ENCODE measurements around the gene MBLAC2. TPM values are rescaled to one million over a fixed set of nuclear protein-coding genes. Genes with fewer than 3 reads are reported as not detected.

Gene MBLAC2
- total RNA-seq, 1 experiment from 2014 or later, result 2.5 TPM

DNA sequence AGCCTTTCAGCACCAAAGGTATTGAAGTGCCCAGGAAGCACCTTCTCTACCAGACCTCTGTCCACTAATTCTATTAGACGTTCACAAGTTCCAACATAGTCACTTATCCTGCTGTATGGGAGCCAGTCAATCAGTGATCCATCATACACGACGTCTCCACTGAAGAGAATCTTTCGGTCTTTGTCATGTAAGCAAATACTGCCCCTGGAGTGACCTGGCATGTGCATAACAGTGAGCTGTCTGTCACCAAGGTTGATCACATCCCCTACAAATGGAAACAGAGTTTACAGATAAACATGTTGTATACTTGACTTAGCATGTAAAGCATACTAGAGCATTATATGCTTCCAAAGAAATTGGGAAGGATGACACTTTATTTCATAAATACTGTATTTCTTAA is 13.3 kb downstream of the MBLAC2 start:
- DNase-seq (ENCODE audit: low read depth), result no peak

DNA sequence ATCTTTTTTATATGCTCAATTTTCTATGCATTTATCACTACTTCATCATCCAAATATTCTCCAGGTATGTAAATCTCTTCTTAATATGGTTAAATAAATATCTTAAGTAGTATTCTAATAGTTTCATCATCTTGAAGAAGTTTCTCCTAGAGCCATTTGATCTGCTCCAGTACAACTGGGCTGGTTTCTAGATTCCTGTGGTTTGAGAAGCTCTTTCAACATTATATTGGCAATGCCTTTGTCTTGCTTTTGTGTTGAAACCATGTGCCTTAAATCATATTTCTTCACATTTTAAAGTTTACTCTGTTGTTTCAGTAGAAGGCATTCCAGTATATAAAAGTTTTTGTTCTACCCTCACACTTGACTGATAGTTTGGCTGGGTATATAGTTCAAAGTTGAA is 27.6 kb downstream of the MBLAC2 start:
- DNase-seq (ENCODE audit: low read depth), result no peak

DNA sequence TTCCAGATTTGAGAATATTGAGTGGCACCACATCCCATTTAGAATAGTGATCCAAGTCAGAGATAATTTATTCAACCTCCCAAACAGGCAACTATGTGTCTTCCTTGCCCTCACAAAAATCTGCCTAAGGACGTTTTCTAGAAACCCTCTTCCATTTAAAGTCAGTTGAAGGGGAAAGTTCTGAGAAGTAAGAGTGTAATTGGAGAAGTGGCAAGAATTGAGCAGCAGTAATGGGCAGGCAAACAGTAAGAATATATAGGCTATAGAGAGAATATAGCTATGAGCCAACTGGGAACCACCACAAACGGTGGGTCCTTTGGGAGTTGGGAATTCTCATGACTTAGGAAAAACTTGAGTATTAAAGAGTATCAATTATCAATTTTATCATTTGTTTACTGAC is 33.9 kb downstream of the MBLAC2 start:
- DNase-seq (ENCODE audit: low read depth), result no peak

DNA sequence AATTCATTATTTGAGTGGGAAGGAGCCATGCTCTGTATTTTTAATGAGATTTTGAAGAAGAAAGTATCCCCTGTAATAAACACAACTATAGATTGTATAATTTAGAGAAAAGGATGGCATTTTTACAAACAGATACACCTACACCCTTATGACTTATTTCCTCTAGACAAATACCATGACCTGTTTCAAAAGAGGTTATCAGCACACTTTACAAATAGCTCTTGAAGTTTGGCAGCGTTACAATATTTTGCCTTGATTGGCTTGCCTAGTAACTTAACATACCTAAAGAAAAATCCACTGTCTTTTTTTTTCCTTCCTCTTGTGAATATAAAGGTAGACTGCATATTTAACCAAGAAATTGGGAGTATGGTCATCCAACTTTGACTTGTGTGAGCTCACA is 36.5 kb downstream of the MBLAC2 start:
- peak; percentile 3 for DNase-seq (ENCODE audit: low read depth)

DNA sequence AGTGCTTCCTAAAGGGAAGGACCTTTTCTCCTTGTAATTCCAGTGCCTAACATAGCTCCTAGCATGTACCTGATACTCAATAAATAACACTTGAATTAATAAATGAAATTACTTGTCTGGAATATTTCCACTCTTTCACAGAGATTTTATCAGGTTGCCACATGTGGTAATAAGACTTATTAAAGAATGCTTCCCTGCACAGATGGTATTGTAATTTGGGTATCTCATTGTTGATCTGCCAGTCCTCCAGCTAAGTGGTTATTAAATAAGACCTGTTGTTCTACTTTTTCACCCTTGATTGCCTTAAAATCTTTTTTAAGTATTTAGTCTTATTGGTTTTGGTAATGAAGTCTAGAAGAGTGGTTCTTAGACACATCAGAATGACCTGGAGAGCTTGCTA is 36.9 kb downstream of the MBLAC2 start:
- no peak for DNase-seq (ENCODE audit: low read depth)

DNA sequence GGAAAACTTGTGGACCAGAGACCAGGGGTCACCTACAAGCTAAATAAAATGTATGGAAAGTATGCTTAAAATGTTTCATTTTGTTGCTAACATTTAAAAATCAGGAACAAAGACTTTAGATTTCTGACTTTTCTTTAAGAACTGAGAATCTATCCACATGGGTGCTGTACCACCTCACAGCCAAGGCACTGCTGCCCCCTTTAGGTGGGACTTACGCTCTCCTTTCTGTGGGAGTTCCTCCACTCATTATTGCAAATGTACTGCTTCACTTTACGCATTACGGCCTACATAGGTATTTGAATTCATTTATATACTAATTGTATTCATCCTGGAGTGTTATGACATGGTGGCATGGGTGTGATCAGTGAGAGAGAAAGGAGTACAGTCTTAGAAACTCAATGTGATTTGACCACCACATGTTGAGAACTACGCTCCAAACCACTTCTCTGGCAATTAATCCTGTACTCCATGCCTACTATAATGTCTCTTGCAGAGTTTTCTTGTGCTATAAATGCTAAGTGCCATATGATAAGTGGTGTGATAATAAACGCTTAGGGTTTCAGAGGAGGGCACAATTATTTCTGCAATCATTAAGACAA is 40.4 kb downstream of the MBLAC2 start:
- DNase-seq (ENCODE audit: low read depth), result peak; percentile 35

DNA sequence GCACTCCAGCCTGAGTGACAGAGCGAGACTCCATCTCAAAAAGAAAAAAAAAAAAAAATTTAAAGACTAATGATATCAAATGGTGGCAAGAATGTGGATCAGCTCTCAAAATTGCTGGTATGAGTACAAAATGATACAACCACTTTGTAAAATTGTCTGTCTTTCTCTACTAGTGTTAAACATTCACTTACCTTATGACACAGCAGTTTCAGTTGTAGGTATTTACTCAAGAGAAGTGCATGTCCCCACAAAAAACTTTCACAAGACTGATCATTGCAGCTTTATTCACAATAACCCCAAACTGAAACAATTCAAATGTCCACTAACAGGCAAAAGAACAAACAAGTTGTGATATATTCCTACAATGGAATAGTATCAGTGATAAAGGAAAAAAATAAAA is 50.3 kb downstream of the MBLAC2 start:
- no peak for DNase-seq (ENCODE audit: low read depth)

DNA sequence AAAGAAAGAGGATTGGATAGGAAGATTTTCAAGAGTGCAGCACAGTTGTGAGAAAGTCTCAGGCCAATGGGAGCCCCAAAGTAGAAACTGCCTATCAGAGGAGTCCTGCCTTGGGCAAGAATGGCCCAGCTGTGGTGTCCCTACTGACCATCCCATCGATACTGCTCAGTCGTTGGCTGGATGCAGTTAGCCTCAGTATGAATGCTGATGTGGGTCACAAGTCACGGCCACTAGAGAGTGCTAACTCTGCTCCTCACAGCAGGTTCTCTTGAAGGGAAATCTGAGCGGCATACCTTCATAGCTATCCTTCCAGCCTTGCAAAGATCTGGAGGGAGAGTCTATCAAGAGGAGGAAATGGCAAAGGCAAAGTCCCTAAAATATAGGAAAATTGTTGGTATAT is 53.4 kb downstream of the MBLAC2 start:
- DNase-seq (ENCODE audit: low read depth), result peak; percentile 11

DNA sequence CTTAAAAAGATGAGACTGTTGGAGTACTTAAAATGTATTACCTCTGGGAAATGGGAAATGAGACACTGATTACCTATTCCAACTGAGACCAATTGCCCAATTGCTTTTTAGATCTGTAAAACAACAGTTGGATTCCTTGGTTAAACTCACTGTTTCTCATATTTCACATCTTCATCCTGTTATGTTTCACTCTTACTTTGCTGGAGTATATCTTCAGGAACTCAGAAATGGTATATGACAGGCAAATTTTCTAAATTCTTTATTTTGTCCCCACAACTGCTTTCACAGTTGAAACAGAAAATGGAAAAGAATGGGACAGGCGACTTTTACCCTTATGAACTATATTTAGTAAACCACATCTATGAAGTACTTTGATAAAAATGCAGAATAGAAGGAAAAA is 56.4 kb downstream of the MBLAC2 start:
- no peak for DNase-seq (ENCODE audit: low read depth)

DNA sequence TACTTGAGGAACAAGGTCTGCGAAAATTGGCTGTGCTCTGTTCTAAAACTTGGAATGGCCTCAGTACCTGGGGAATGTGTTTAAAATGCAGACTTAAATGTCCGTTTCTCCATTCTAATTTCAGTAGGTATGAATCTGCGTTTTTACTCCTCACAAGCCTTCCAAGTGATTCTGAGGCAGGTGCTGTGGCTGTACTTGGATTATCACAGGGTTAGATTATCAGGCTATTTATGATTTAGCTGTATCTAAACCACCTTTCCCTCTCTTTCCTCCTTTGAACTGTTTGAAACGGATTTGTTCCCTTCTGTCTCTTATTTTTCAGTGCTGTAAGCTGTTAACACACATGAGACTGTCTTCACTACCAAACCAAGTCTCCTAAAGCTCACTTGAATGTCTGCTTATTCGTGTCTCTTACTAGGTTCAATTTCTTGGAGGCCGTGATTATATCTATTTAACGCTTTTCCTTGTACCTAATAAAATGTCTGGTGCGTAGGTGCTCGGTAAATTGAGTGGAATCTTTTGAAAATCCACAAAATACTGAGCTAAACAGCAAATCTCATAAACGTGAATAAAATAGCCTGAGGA is 64.3 kb downstream of the MBLAC2 start:
- DNase-seq (ENCODE audit: low read depth), result no peak

DNA sequence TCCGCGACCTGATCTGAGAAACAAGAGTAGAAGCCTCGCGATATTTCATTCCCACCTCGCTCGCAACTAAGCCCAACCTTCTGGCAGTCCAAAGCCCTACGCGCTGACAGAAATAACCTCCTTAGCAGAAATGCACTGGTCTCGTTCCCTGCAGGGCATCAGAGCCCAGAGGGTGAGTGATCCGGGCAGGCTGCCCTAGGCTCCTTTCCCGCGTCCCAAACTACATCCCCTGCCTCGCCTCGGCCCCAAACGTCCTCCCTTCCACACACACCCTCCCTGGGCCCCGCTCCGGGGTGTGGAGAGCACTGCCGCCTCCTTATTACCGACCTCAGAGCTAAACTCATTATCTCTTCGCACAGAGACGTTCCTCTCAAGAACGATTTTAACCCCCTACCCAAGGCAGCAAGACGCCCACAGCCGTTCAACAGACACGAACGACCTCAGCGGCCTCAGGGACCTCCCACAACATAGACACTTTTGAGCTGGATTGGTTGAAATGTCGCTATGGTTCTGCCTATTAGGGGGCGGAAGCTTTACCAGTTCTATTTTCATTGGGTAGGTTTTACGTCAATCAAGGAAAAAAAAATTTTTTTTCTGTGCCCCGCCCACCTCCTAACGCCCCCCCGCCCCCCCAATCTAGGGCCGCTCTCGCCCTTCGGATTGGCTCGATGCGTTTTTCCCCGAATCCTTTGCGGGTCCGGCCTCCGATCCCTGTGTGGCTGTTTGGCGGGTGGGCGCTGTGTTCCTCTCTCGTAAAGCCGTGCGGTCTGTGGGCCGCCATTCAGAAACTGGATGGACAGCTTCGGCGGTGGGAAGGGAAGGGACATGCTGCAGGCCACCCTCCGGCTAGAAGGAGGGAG is 65.0 kb downstream of the MBLAC2 start, which contains the start of gene CETN3:
CETN3 (minus strand) TSS at position 439 of the 860 bp plus-strand sequence; CDS start at position 344, 95 bp downstream.
- DNase-seq (ENCODE audit: low read depth), result peak; percentile 91

DNA sequence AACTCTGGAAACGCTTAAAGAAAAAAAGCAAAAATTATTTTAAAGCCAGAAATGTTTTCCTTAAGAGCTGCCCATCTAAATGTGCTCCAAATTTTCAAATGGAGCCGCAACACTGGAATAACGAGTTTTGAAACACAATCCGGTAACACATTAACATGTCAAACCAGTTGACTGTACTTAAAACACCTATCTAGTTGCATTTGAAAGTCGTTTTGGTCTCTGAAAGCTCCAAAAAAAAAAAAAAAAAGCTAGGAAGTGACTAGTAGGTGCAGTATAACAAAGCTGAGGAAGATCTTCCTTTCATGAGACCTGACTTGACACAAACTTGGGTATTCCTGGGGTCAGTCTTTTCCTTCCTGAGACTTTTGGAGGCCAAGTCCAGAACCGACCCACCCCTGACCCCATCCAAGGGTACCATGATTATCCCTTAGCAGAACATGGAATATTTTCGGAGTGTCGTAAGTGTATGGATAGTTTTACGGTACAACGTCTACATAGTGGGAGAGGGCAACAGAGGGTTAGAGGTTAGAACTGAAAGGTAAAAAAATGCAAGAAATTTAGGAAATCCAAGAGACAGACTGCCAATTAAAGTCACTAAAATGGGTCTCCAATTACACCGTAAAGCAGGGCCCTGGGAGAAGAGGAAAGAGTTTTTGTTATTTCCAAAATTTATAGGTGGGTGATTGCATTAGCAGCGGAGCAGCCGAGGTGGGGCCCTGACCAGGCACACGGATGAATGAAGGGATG is 65.8 kb downstream of the MBLAC2 start:
- peak; percentile 11 for DNase-seq (ENCODE audit: low read depth)

Other genes starting within 250 kb of the MBLAC2 start
- 17.7 and 33.2 TPM in 2 replicates for gene CETN3, start 65.0 kb downstream of the MBLAC2 start, total RNA-seq (2014; rRNA removed; shearing (Covaris generic))
- 7.6 and 11.5 TPM in 2 replicates for gene POLR3G, start 93 bp upstream of the MBLAC2 start, total RNA-seq (2014; rRNA removed; shearing (Covaris generic))
- gene LYSMD3, start 54.8 kb upstream of the MBLAC2 start, total RNA-seq (2014; rRNA removed; shearing (Covaris generic)), result 13.2 and 18.1 TPM in 2 replicates
- 0.12 and 0.47 TPM in 2 replicates for gene ADGRV1, start 84.0 kb upstream of the MBLAC2 start, total RNA-seq (2014; rRNA removed; shearing (Covaris generic))